ENCODE data around the gene MYO3B.

MYO3B gene

GRCh38 chr2:170514140-170514539, 336.2 kb downstream of the MYO3B start:
- H3K9ac ChIP-seq (ENCODE audit: low read length), result no peak overlapping the region
- no peaks in the 10 kb centered on the region for H3K4me1 ChIP-seq (ENCODE audit: low read length)
- TF ChIP-seq EZH2phosphoT487 (IDR thresholded peaks at IDR 0.05; ENCODE audit: low read length) (no peak), EZH2 (optimal IDR thresholded peaks at IDR 0.05; ENCODE audit: low read depth, low read length) (no peak), CTCF (IDR thresholded peaks at IDR 0.05; ENCODE audit: low read length) (no peak)
- H3K4me3 ChIP-seq (ENCODE audit: low read length), result no peak overlapping the region
- no peak overlapping the region for H2AFZ ChIP-seq (ENCODE audit: low read length)
- H3F3A ChIP-seq (ENCODE audit: insufficient read depth, low read length), result no peaks in the 10 kb centered on the region
- H3K79me2 ChIP-seq (ENCODE audit: low read length), result no peaks in the 10 kb centered on the region
- no peaks in the 10 kb centered on the region for H3K27me3 ChIP-seq (replicated peaks; ENCODE audit: insufficient read depth, low read length)
- H3K27ac ChIP-seq (ENCODE audit: low read length), result no peak overlapping the region
- H3K36me3 ChIP-seq (replicated peaks; ENCODE audit: insufficient read depth, low read length), result no peaks in the 10 kb centered on the region
- no peaks in the 10 kb centered on the region for H3K9me2 ChIP-seq (replicated peaks; ENCODE audit: insufficient read depth, low read length)
- H4K20me1 ChIP-seq (ENCODE audit: insufficient read depth, low read length), result no peaks in the 10 kb centered on the region
- no peaks in the 10 kb centered on the region for H3K9me3 ChIP-seq (replicated peaks; ENCODE audit: insufficient read depth, low read length)
- DNase-seq, result no peak
- no peak overlapping the region for H3K4me2 ChIP-seq (ENCODE audit: low read depth, low read length)

GRCh38 chr2:170517538-170517937, 339.6 kb downstream of the MYO3B start:
- Histone ChIP-seq H3K36me3 (replicated peaks; ENCODE audit: insufficient read depth, low read length) (no peaks in the 10 kb centered on the region), H4K20me1 (ENCODE audit: insufficient read depth, low read length) (no peaks in the 10 kb centered on the region), H3K9ac (ENCODE audit: low read length) (no peak overlapping the region), H3K9me2 (replicated peaks; ENCODE audit: insufficient read depth, low read length) (no peaks in the 10 kb centered on the region), H3K4me1 (ENCODE audit: low read length) (no peaks in the 10 kb centered on the region), H3K27ac (ENCODE audit: low read length) (no peak overlapping the region), H3K79me2 (ENCODE audit: low read length) (no peaks in the 10 kb centered on the region), H3K9me3 (replicated peaks; ENCODE audit: insufficient read depth, low read length) (no peaks in the 10 kb centered on the region), H3F3A (ENCODE audit: insufficient read depth, low read length) (no peaks in the 10 kb centered on the region), H3K4me2 (ENCODE audit: low read depth, low read length) (no peak overlapping the region), H3K4me3 (ENCODE audit: low read length) (no peak overlapping the region), H3K27me3 (replicated peaks; ENCODE audit: insufficient read depth, low read length) (no peaks in the 10 kb centered on the region), H2AFZ (ENCODE audit: low read length) (no peak overlapping the region)
- TF ChIP-seq EZH2 (optimal IDR thresholded peaks at IDR 0.05; ENCODE audit: low read depth, low read length), result no peak
- TF ChIP-seq CTCF (IDR thresholded peaks at IDR 0.05; ENCODE audit: low read length), result no peak
- TF ChIP-seq EZH2phosphoT487 (IDR thresholded peaks at IDR 0.05; ENCODE audit: low read length), result no peak
- DNase-seq, result no peak

GRCh38 chr2:170518911-170519310, 341.0 kb downstream of the MYO3B start:
- no peaks in the 10 kb centered on the region for H3F3A ChIP-seq (ENCODE audit: insufficient read depth, low read length)
- H4K20me1 ChIP-seq (ENCODE audit: insufficient read depth, low read length), result no peaks in the 10 kb centered on the region
- no peaks in the 10 kb centered on the region for H3K36me3 ChIP-seq (replicated peaks; ENCODE audit: insufficient read depth, low read length)
- no peaks in the 10 kb centered on the region for H3K9me2 ChIP-seq (replicated peaks; ENCODE audit: insufficient read depth, low read length)
- no peak overlapping the region for H3K27ac ChIP-seq (ENCODE audit: low read length)
- H2AFZ ChIP-seq (ENCODE audit: low read length), result no peak overlapping the region
- no peak overlapping the region for H3K9ac ChIP-seq (ENCODE audit: low read length)
- no peak for TF ChIP-seq CTCF (IDR thresholded peaks at IDR 0.05; ENCODE audit: low read length)
- TF ChIP-seq EZH2 (optimal IDR thresholded peaks at IDR 0.05; ENCODE audit: low read depth, low read length), result no peak
- TF ChIP-seq EZH2phosphoT487 (IDR thresholded peaks at IDR 0.05; ENCODE audit: low read length), result no peak
- no peak overlapping the region for H3K4me3 ChIP-seq (ENCODE audit: low read length)
- no peaks in the 10 kb centered on the region for H3K27me3 ChIP-seq (replicated peaks; ENCODE audit: insufficient read depth, low read length)
- no peak overlapping the region for H3K4me2 ChIP-seq (ENCODE audit: low read depth, low read length)
- DNase-seq, result no peak
- H3K9me3 ChIP-seq (replicated peaks; ENCODE audit: insufficient read depth, low read length), result no peaks in the 10 kb centered on the region
- no peaks in the 10 kb centered on the region for H3K4me1 ChIP-seq (ENCODE audit: low read length)
- H3K79me2 ChIP-seq (ENCODE audit: low read length), result no peaks in the 10 kb centered on the region
